Caco-2 (cell line): ENCODE results near the gene ENTR1. TPM values are rescaled to one million over a fixed set of nuclear protein-coding genes. Genes with fewer than 3 reads are reported as not detected.

Experiments used
- BruUV-seq: library from RNA; stranded (reverse); fragments of 400-500 nt; replicated peaks from 2 replicates; lab custom pipeline; 2021; lab: Mats Ljungman, UMichigan
- CTCF ChIA-PET: fragments of 300-600 bp; sonication (Branson Sonifier 250); formaldehyde crosslinking; loops from one replicate; lab custom pipeline; 2022; ENCODE audit warnings: antibody characterized with exemption; lab: Charles Lee
- POLR2A ChIA-PET: fragments of 300-600 bp; sonication (Branson Sonifier 250); formaldehyde crosslinking; loops from one replicate; lab custom pipeline; 2022; ENCODE audit warnings: antibody characterized with exemption; lab: Charles Lee
- DNase-seq, 2 experiments: peaks; one replicate each; pipeline versions ENCODE4 v3.0.0 to v3.0.0-alpha.2; 2020 to 2022
- H3K27me3 ChIP-seq: replicated peaks from 2 replicates; pipeline ENCODE4 v1.6.0; 2011; ENCODE audit warnings: low read length; ENCODE audit not compliant: control insufficient read depth, insufficient read depth
- H3K36me3 ChIP-seq: 2 replicates; pipeline ENCODE4 v1.5.1; 2011; ENCODE audit warnings: low read length; ENCODE audit not compliant: control insufficient read depth, insufficient read depth
- H3K4me1 ChIP-seq: fragments of 250-450 bp; sonication (Bioruptor Pico); 2 replicates; pipeline ENCODE4 v1.5.1; 2020; ENCODE audit warnings: mild to moderate bottlenecking
- H3K4me3 ChIP-seq: 2 replicates; pipeline ENCODE4 v1.5.1; 2011; ENCODE audit warnings: low read depth, mild to moderate bottlenecking, control low read depth, low read length
- H3K9me3 ChIP-seq: fragments of 250-450 bp; sonication (Bioruptor Pico); 2 replicates; pipeline ENCODE4 v1.5.1; 2020; ENCODE audit warnings: mild to moderate bottlenecking, moderate library complexity
- H3K27ac Mint-ChIP-seq: one replicate; pipeline ENCODE4 v1.8.0; 2022; ENCODE audit warnings: mixed read lengths; ENCODE audit not compliant: unreplicated experiment
- H3K27me3 Mint-ChIP-seq: one replicate; pipeline ENCODE4 v1.8.0; 2022; ENCODE audit warnings: mixed read lengths; ENCODE audit not compliant: insufficient read depth, unreplicated experiment
- H3K36me3 Mint-ChIP-seq: one replicate; pipeline ENCODE4 v1.8.0; 2022; ENCODE audit warnings: mild to moderate bottlenecking, mixed read lengths; ENCODE audit not compliant: insufficient read depth, unreplicated experiment
- H3K4me1 Mint-ChIP-seq: one replicate; pipeline ENCODE4 v1.8.0; 2022; ENCODE audit warnings: low read depth, mixed read lengths; ENCODE audit not compliant: unreplicated experiment
- H3K4me3 Mint-ChIP-seq: one replicate; pipeline ENCODE4 v1.8.0; 2022; ENCODE audit warnings: mild to moderate bottlenecking, moderate library complexity, mixed read lengths; ENCODE audit not compliant: unreplicated experiment
- H3K9me3 Mint-ChIP-seq: one replicate; pipeline ENCODE4 v1.8.0; 2022; ENCODE audit warnings: mixed read lengths; ENCODE audit not compliant: unreplicated experiment
- intact Hi-C: fragments of 100-400 bp; cut with micrococcal nuclease; formaldehyde crosslinking; loops from one replicate; pipeline ENCODE4 v1.10.0; 2022; ENCODE audit not compliant: unreplicated experiment
- total RNA-seq: library from RNA; stranded (reverse); gene quantifications from 2 replicates; pipeline ENCODE4 v1.2.3, GENCODE V29; 2022
- TF ChIP-seq, protein P1 (sequence below), 2 experiments: fragments of 200-600 bp in 1 of 2; IDR thresholded peaks; 1 replicate in 1 of 2; 2 replicates in 1 of 2; pipeline versions ENCODE4 v1.5.1 to v1.8.0; 2011 to 2022; ENCODE audit warnings: antibody characterized with exemption in 1 of 2, control low read depth in 1 of 2, inconsistent platforms in 1 of 2, low read depth in 1 of 2, low read length in 1 of 2, mild to moderate bottlenecking in 1 of 2, moderate library complexity in 1 of 2; ENCODE audit not compliant: insufficient read depth in 1 of 2, severe bottlenecking in 1 of 2, unreplicated experiment in 1 of 2

The ENTR1 gene
- total RNA-seq, 1 experiment from 2014 or later: 85.2 TPM

DNA sequence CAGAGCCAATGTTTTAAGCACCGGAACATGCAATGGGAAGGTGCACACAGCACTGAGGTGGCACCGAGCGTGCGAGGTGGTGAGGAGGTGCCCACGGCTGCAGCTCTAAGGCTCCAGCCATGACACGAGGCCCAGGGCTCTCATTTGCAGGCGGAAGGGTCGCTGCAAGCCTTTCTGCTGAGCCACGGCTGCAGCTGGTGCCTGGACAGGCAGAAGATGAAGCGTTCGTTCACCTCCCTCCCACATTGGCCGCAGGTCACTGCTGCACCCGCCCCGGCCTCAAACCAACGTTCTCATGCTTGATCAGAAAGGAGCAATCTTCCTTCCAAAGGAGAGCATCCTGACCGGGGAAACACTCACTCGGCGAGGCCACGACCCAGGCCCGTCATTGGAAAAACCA is 33.7 kb upstream of the ENTR1 start:
- Mint-ChIP-seq H3K4me1 (no peaks in the 10 kb centered on the region), H3K36me3 (peaks cover 86% of the 10 kb centered on the region), H3K4me3 (no peak overlapping the region), H3K9me3 (no peaks in the 10 kb centered on the region), H3K27me3 (no peaks in the 10 kb centered on the region), H3K27ac (no peak overlapping the region)
- Histone ChIP-seq H3K4me1 (no peaks in the 10 kb centered on the region; the same call in 1 of the 2 replicates), H3K36me3 (peaks cover 1% of the 10 kb centered on the region; the same call in 1 of the 2 replicates), H3K9me3 (no peaks in the 10 kb centered on the region), H3K4me3 (no peak overlapping the region), H3K27me3 (no peaks in the 10 kb centered on the region)
- intact Hi-C loops: no loop called here
- CTCF ChIA-PET: interaction anchor here (0.6 kb wide), 1 partner anchor 86 kb away, joined by 3 read pairs; no protein-coding TSS in a partner anchor
- DNase-seq: no peak
- POLR2A ChIA-PET: no interaction called here
- TF ChIP-seq, protein P1, sequence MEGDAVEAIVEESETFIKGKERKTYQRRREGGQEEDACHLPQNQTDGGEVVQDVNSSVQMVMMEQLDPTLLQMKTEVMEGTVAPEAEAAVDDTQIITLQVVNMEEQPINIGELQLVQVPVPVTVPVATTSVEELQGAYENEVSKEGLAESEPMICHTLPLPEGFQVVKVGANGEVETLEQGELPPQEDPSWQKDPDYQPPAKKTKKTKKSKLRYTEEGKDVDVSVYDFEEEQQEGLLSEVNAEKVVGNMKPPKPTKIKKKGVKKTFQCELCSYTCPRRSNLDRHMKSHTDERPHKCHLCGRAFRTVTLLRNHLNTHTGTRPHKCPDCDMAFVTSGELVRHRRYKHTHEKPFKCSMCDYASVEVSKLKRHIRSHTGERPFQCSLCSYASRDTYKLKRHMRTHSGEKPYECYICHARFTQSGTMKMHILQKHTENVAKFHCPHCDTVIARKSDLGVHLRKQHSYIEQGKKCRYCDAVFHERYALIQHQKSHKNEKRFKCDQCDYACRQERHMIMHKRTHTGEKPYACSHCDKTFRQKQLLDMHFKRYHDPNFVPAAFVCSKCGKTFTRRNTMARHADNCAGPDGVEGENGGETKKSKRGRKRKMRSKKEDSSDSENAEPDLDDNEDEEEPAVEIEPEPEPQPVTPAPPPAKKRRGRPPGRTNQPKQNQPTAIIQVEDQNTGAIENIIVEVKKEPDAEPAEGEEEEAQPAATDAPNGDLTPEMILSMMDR (IDR thresholded peaks at IDR 0.05; ENCODE audit: insufficient read depth in 1 of 2, low read depth in 1 of 2, low read length in 1 of 2, severe bottlenecking in 1 of 2, unreplicated experiment in 1 of 2): no peak
- no TSS peak for BruUV-seq

DNA sequence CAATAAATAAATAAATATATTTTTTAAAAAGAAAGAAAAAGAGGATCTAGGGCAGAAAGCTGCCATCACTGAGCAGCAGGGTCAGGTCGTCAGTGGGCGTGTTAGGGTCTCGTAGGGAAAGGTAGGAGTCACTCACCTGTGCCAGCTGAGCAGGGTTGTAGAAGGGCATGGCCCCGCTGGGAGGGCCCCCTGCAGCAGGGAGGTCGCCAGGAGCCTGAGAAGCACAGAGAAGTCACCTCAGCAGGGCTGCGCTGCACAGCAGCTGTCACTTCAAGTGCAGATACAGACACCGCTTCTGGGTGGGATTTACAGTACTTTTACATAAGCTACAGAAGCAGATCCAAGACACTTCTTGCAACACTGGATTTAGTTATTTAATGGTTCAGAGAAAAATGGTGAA is 33.3 kb upstream of the ENTR1 start:
- DNase-seq: no peak
- H3K9me3 ChIP-seq: no peaks in the 10 kb centered on the region
- POLR2A ChIA-PET: no interaction called here
- intact Hi-C loops: no loop called here
- no peaks in the 10 kb centered on the region for H3K27me3 Mint-ChIP-seq
- H3K4me1 ChIP-seq: no peaks in the 10 kb centered on the region; the same call in 1 of the 2 replicates
- no peaks in the 10 kb centered on the region for H3K9me3 Mint-ChIP-seq
- CTCF ChIA-PET: interaction anchor here (1.0 kb wide), 1 partner anchor 182 kb away, joined by 4 read pairs; no protein-coding TSS in a partner anchor
- no peak overlapping the region for H3K4me3 ChIP-seq
- no peaks in the 10 kb centered on the region for H3K4me1 Mint-ChIP-seq
- peaks cover 82% of the 10 kb centered on the region for H3K36me3 Mint-ChIP-seq
- H3K4me3 Mint-ChIP-seq: no peak overlapping the region
- TF ChIP-seq, protein P1 (IDR thresholded peaks at IDR 0.05; ENCODE audit: insufficient read depth in 1 of 2, low read depth in 1 of 2, low read length in 1 of 2, severe bottlenecking in 1 of 2, unreplicated experiment in 1 of 2): no peak
- H3K36me3 ChIP-seq: peaks cover 1% of the 10 kb centered on the region; the same call in 1 of the 2 replicates
- BruUV-seq: no TSS peak
- H3K27ac Mint-ChIP-seq: no peak overlapping the region
- H3K27me3 ChIP-seq: no peaks in the 10 kb centered on the region

DNA sequence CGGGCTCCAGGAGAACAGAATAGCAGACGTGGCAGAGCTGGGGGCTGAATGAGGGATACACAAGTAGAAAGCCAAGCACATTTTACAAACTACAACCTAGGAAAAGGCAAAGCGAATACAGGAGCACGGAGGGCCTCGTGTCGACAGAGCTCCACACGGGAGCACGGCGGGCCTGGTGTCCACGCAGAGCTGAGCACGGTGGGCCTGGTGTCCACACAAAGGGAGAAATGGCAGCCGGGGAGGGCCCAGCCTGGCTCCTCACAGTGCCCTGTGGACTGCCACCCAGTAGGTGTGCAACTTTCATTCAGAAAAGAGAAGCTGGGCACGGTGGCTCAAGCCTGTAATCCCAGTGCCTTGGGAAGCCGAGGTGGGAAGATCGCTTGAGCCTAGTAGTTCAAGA is 32.7 kb upstream of the ENTR1 start:
- Histone ChIP-seq H3K27me3 (no peaks in the 10 kb centered on the region), H3K4me3 (no peak overlapping the region), H3K9me3 (no peaks in the 10 kb centered on the region), H3K4me1 (no peaks in the 10 kb centered on the region; the same call in 1 of the 2 replicates), H3K36me3 (peaks cover 1% of the 10 kb centered on the region; the same call in 1 of the 2 replicates)
- no TSS peak for BruUV-seq
- no peaks in the 10 kb centered on the region for H3K4me1 Mint-ChIP-seq
- intact Hi-C loops: no loop called here
- ChIA-PET CTCF (interaction anchor here (1.0 kb wide), 1 partner anchor 183 kb away, joined by 4 read pairs; no protein-coding TSS in a partner anchor), POLR2A (no interaction called here)
- TF ChIP-seq, protein P1 (IDR thresholded peaks at IDR 0.05; ENCODE audit: insufficient read depth in 1 of 2, low read depth in 1 of 2, low read length in 1 of 2, severe bottlenecking in 1 of 2, unreplicated experiment in 1 of 2): no peak
- H3K4me3 Mint-ChIP-seq: no peak overlapping the region
- no peaks in the 10 kb centered on the region for H3K9me3 Mint-ChIP-seq
- DNase-seq: no peak
- H3K36me3 Mint-ChIP-seq: peaks cover 82% of the 10 kb centered on the region
- no peaks in the 10 kb centered on the region for H3K27me3 Mint-ChIP-seq
- no peak overlapping the region for H3K27ac Mint-ChIP-seq
